Stimulated activated CD8-positive, alpha-beta memory T cell treated with anti-CD3 and anti-CD28 coated beads, Interleukin-7, amount 100 ng/mL, for 4 hours (primary cell): Measurements from ENCODE around the gene NEUROG1.
"Not testable (repeated sequence)": the region's sequence is repeated elsewhere in the genome, so short reads cannot be mapped to it uniquely, and the experiment has no call there.

ENCODE experiments used
- DNase-seq, 2 donors: peaks; one replicate each; pipeline ENCODE4 v3.0.0-alpha.2; 2020; ENCODE audit warnings: low read depth in 2 of 2

NEUROG1 gene

GRCh38 chr5:135537271-135537670 lies 1.5 kb upstream of the NEUROG1 start:
- DNase-seq: no peak

- no peak for DNase-seq
These were observed 344 bp downstream of the NEUROG1 start for GRCh38 chr5:135535420-135535819.

GRCh38 chr5:135534609-135535419 lies 950 bp downstream of the NEUROG1 start:
- no peak for DNase-seq

GRCh38 chr5:135533794-135534193 lies 2.0 kb downstream of the NEUROG1 start:
- no peak for DNase-seq

- DNase-seq: no peak
These were observed 2.4 kb downstream of the NEUROG1 start for GRCh38 chr5:135533334-135533733.

GRCh38 chr5:135529576-135529975 lies 6.2 kb downstream of the NEUROG1 start:
- not testable (repeated sequence) for DNase-seq

- no peak for DNase-seq
These were observed 8.8 kb downstream of the NEUROG1 start for GRCh38 chr5:135526924-135527323.

- no peak for DNase-seq
These were observed 13.8 kb downstream of the NEUROG1 start for GRCh38 chr5:135521964-135522363.

- no peak for DNase-seq
These were observed 18.1 kb downstream of the NEUROG1 start for GRCh38 chr5:135517631-135518030.

GRCh38 chr5:135514116-135514515 lies 21.6 kb downstream of the NEUROG1 start:
- no peak for DNase-seq

- DNase-seq: no peak
These were observed 23.8 kb downstream of the NEUROG1 start for GRCh38 chr5:135511761-135512575.

- DNase-seq: no peak
These were observed 25.8 kb downstream of the NEUROG1 start for GRCh38 chr5:135509995-135510394.

GRCh38 chr5:135508496-135509005 lies 27.2 kb downstream of the NEUROG1 start:
- DNase-seq: no peak

GRCh38 chr5:135505973-135506372 lies 29.8 kb downstream of the NEUROG1 start:
- no peak for DNase-seq

GRCh38 chr5:135504376-135504775 lies 31.4 kb downstream of the NEUROG1 start:
- DNase-seq: no peak

- no peak for DNase-seq
These were observed 31.9 kb downstream of the NEUROG1 start for GRCh38 chr5:135503871-135504270.

- DNase-seq: no peak
These were observed 32.8 kb downstream of the NEUROG1 start for GRCh38 chr5:135502836-135503520.

GRCh38 chr5:135501965-135502364 lies 33.8 kb downstream of the NEUROG1 start:
- no peak for DNase-seq

GRCh38 chr5:135498637-135498995 lies 37.1 kb downstream of the NEUROG1 start:
- no peak for DNase-seq

GRCh38 chr5:135497971-135498636 lies 37.7 kb downstream of the NEUROG1 start:
- no peak for DNase-seq

- not testable (repeated sequence) for DNase-seq
These were observed 40.2 kb downstream of the NEUROG1 start for GRCh38 chr5:135495531-135495930.

- no peak for DNase-seq
These were observed 41.6 kb downstream of the NEUROG1 start for GRCh38 chr5:135494196-135494595.
